Esophagus muscularis mucosa (tissue), 4 donors: ENCODE measurements around the gene CHRNA5. TPM values are rescaled to one million over a fixed set of nuclear protein-coding genes. Genes with fewer than 3 reads are reported as not detected.

ENCODE experiments used
- DNase-seq: peaks from one replicate; pipeline ENCODE4 v3.0.0-alpha.2; 2017; ENCODE audit errors: extremely low spot score
- H3K27ac ChIP-seq, 4 donors: fragments of 200-600 bp; sonication (generic); replicated peaks in 1 of 4; 1 replicate in 3 of 4; 2 replicates in 1 of 4; pipeline ENCODE4 v1.5.1; 2016 to 2019; ENCODE audit warnings: mild to moderate bottlenecking in 1 of 4
- H3K27me3 ChIP-seq, 4 donors: fragments of 200-600 bp; sonication (generic); one replicate each; pipeline versions ENCODE4 v1.5.1 to v1.6.0; 2016 to 2019
- H3K36me3 ChIP-seq, 4 donors: fragments of 200-600 bp; sonication (generic); one replicate each; pipeline ENCODE4 v1.5.1; 2016 to 2019
- H3K4me1 ChIP-seq, 4 donors: fragments of 200-600 bp; sonication (generic); one replicate each; pipeline ENCODE4 v1.5.1; 2016 to 2019
- H3K4me3 ChIP-seq, 4 donors: fragments of 200-600 bp; sonication (generic); 1 replicate in 2 of 4; 2 replicates in 2 of 4; pipeline ENCODE4 v1.5.1; 2016 to 2019; ENCODE audit warnings: mild to moderate bottlenecking in 4 of 4, moderate library complexity in 1 of 4
- H3K9me3 ChIP-seq, 4 donors: fragments of 200-600 bp; sonication (generic); 1 replicate in 3 of 4; 2 replicates in 1 of 4; pipeline ENCODE4 v1.5.1; 2016 to 2019
- CTCF ChIP-seq, 3 experiments: fragments of 200-600 bp in 2 of 3; fragments of 450-650 bp in 1 of 3; sonication (generic) in 2 of 3; IDR thresholded peaks; one replicate each; pipeline ENCODE4 v1.5.1; 2017 to 2019; ENCODE audit warnings: antibody characterized with exemption in 3 of 3, mild to moderate bottlenecking in 2 of 3, moderate library complexity in 1 of 3
- EP300 ChIP-seq: sonication (generic); formaldehyde crosslinking; IDR thresholded peaks from one replicate; pipeline ENCODE4 v1.6.1; 2017; ENCODE audit warnings: antibody characterized with exemption
- POLR2A ChIP-seq: fragments of 450-650 bp; IDR thresholded peaks from one replicate; pipeline ENCODE4 v1.6.1; 2017; ENCODE audit warnings: antibody characterized with exemption, moderate library complexity, mild to moderate bottlenecking, low read depth
- POLR2AphosphoS5 ChIP-seq, 2 donors: sonication (generic); formaldehyde crosslinking; IDR thresholded peaks; one replicate each; pipeline ENCODE4 v1.6.1; 2017; ENCODE audit warnings: antibody characterized with exemption in 2 of 2
- WGBS: methylation state at CpG from one replicate; pipeline ENCODE4 v1.1.5; 2018; 5-methylcytosine and 5-hydroxymethylcytosine counted together
- intact Hi-C: fragments of 100-400 bp; cut with DNase I; formaldehyde crosslinking; loops from one replicate; pipeline ENCODE4 v1.15.1; 2023
- total RNA-seq, 4 donors: library from RNA; depleted of rRNA; stranded (reverse); fragments of >200 nt; gene quantifications; one replicate each; pipeline versions ENCODE4 v1.1.0 to v1.2.1, GENCODE V29; 2016

The CHRNA5 gene
- total RNA-seq, 4 donors from 2014 or later: 0.80 to 1.2 (median 0.98) TPM

- no peak overlapping the region for H3K4me3 ChIP-seq
- intact Hi-C loops: no loop called here
- no peaks in the 10 kb centered on the region for H3K36me3 ChIP-seq
- peaks cover 0 to 34% (median 0%) of the 10 kb centered on the region in 4 donors for H3K27me3 ChIP-seq
- no peak for TF ChIP-seq EP300
- peaks cover 0 to 15% (median 9%) of the 10 kb centered on the region in 4 donors for H3K9me3 ChIP-seq
- WGBS: 92% methylated on average over 29 of the region's 29 CpGs
- H3K4me1 ChIP-seq: no peaks in the 10 kb centered on the region
- no peak for DNase-seq
- H3K27ac ChIP-seq: no peak overlapping the region
Measured at GRCh38 chr15:78629031-78629715, 63.9 kb downstream of the CHRNA5 start.

- no peaks in the 10 kb centered on the region for H3K36me3 ChIP-seq
- peaks cover 0 to 31% (median 0%) of the 10 kb centered on the region in 4 donors for H3K27me3 ChIP-seq
- 95% methylated on average over 8 of the region's 12 CpGs for WGBS
- TF ChIP-seq POLR2AphosphoS5 (IDR thresholded peaks at IDR 0.05): no peak
- TF ChIP-seq EP300: no peak
- no peak for TF ChIP-seq CTCF (IDR thresholded peaks at IDR 0.05)
- no peak for TF ChIP-seq POLR2A
- H3K4me3 ChIP-seq: no peak overlapping the region
- intact Hi-C loops: no loop called here
- no peak overlapping the region for H3K27ac ChIP-seq
- no peak for DNase-seq
- H3K9me3 ChIP-seq: peaks cover 0 to 15% (median 9%) of the 10 kb centered on the region in 4 donors
- no peaks in the 10 kb centered on the region for H3K4me1 ChIP-seq
Measured at GRCh38 chr15:78629716-78630065, 64.4 kb downstream of the CHRNA5 start.

DNA sequence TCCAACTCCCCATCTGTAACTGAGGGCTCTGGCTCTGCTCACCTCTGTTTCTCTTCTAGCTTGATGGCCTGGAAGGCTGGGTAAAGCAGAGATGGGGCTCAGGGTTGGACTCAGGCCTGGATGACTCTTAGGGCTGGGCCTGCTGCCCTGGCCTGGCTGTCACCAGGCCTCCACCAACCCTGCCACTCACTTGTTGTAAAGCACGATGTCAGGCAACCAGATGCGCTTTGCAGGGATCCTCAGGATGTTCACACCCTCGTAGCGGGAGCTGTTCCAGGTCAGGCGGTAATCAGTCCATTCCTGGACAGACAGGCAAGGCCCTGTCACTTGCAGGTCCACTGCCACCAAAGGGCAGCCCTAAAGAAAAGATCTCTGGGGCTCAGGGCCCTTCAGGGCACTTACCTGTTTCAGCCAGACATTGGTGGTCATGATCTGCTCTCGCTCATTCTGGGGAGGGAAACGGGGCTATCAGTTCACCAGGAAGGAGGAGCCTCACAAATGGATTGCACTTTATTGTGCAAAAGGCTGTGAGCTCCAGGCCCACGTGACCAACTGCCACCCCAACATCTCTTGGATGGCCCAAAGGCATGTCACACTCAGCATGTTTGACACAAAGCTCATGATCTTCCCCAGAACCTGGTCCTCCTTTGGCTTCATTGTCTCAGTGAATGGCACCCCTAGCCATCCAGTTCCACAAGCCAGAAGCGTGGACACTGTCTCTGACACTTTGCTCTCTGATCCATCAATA is 65.7 kb downstream of the CHRNA5 start:
- Histone ChIP-seq H3K4me1 (no peaks in the 10 kb centered on the region), H3K27me3 (peaks cover 0 to 26% (median 0%) of the 10 kb centered on the region in 4 donors), H3K27ac (no peak overlapping the region), H3K36me3 (no peaks in the 10 kb centered on the region), H3K9me3 (peaks cover 0 to 15% (median 9%) of the 10 kb centered on the region in 4 donors), H3K4me3 (no peak overlapping the region)
- 84% methylated on average over 8 of the region's 9 CpGs for WGBS
- TF ChIP-seq POLR2AphosphoS5 (IDR thresholded peaks at IDR 0.05) (no peak), CTCF (IDR thresholded peaks at IDR 0.05) (no peak), POLR2A (no peak), EP300 (no peak)
- DNase-seq: no peak
- intact Hi-C loops: no loop called here

DNA sequence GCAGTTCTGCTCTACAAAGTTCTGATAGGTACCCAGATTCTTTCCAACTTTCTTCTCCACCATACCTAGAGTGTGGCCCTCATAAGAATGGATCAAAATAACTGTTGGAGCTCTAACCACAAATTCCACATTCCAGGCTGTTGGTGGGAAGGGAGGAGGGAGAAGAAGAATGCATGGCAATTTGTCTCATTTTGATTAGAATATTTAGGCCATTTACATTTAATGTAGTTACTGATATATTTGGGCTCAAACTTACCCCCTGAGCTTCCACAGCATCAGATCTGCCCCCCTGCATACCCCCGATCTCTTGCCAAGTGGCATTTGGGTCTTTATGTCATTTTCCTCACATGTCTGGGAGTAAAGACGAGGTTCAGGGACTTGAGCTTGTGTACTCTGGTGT is 68.0 kb downstream of the CHRNA5 start:
- Histone ChIP-seq H3K27ac (no peak overlapping the region), H3K27me3 (peaks cover 0 to 14% (median 0%) of the 10 kb centered on the region in 4 donors), H3K4me1 (no peaks in the 10 kb centered on the region), H3K36me3 (no peaks in the 10 kb centered on the region), H3K4me3 (no peak overlapping the region), H3K9me3 (peaks cover 0 to 15% (median 9%) of the 10 kb centered on the region in 4 donors)
- WGBS: 100% methylated on average over 2 of the region's 2 CpGs
- no peak for DNase-seq
- intact Hi-C loops: no loop called here
- TF ChIP-seq CTCF (IDR thresholded peaks at IDR 0.05) (no peak), POLR2AphosphoS5 (IDR thresholded peaks at IDR 0.05) (no peak), POLR2A (no peak), EP300 (no peak)

- Histone ChIP-seq H3K9me3 (peaks cover 0 to 15% (median 9%) of the 10 kb centered on the region in 4 donors), H3K4me1 (no peaks in the 10 kb centered on the region), H3K27me3 (peaks cover 0 to 5% (median 0%) of the 10 kb centered on the region in 4 donors), H3K36me3 (no peaks in the 10 kb centered on the region), H3K27ac (no peak overlapping the region), H3K4me3 (no peak overlapping the region)
- no peak for DNase-seq
- no peak for TF ChIP-seq POLR2A
- TF ChIP-seq EP300: no peak
- TF ChIP-seq CTCF (IDR thresholded peaks at IDR 0.05): no peak
- TF ChIP-seq POLR2AphosphoS5 (IDR thresholded peaks at IDR 0.05): no peak
- intact Hi-C loops: no loop called here
- 79% methylated on average over 7 of the region's 12 CpGs for WGBS
Measured at GRCh38 chr15:78634210-78635145, 69.2 kb downstream of the CHRNA5 start.
